HG03571 (cell line): Measurements from ENCODE around the gene TCF7L1.
"Not testable (repeated sequence)": the region's sequence is repeated elsewhere in the genome, so short reads cannot be mapped to it uniquely, and the experiment has no call there.

Experiments
- ATAC-seq: cut with Tn5 transposase; IDR thresholded peaks from one replicate; pipeline ENCODE4 v1.9.1; 2021; ENCODE audit not compliant: unreplicated experiment

TCF7L1 gene, protein sequence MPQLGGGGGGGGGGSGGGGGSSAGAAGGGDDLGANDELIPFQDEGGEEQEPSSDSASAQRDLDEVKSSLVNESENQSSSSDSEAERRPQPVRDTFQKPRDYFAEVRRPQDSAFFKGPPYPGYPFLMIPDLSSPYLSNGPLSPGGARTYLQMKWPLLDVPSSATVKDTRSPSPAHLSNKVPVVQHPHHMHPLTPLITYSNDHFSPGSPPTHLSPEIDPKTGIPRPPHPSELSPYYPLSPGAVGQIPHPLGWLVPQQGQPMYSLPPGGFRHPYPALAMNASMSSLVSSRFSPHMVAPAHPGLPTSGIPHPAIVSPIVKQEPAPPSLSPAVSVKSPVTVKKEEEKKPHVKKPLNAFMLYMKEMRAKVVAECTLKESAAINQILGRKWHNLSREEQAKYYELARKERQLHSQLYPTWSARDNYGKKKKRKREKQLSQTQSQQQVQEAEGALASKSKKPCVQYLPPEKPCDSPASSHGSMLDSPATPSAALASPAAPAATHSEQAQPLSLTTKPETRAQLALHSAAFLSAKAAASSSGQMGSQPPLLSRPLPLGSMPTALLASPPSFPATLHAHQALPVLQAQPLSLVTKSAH

DNA sequence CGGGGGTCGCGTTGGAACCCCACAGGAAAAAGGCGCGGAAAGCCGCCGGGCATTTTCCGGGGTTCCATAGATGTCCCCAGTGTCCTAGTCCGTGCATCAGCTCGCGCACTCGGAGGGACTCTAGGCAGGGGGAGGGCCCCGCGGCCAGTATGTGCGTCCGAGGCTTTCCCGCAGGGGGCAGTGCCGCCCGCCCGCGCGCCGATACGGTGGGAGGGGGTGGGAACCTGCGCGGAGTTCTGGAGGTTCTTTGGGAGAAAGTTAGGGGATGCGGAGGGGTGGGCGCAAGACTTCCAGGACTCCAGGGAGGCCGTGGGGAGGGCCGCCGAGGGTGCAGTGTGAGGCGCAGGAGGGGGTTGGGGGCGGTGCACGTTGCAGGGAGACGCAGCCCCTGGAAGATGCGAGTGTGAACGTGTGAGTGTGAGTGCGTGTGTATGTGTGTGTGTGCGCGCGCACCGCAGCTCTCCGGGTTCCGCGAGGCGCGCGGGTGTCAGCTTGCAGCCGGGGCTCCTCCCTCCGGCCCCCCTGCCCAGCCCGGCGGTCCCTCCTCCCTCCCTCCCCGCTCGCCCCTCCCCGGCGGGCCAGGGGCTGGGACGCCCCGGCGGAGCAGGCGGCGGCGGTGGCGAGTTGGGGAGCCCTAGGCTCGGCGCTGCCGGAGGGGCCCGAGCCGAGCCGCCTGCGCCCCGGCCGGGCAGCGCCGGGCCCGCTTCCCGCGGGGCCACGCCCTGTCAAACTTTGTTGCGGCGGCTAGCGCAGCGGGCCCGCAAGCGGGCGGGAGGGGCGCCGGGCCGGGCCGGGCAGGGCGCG is at the start of gene TCF7L1:
Gene TCF7L1, plus strand, starts transcription at position 559 of the 804 bp plus-strand sequence. CDS start 293 bp downstream, outside the sequence.
- ATAC-seq = no peak

DNA sequence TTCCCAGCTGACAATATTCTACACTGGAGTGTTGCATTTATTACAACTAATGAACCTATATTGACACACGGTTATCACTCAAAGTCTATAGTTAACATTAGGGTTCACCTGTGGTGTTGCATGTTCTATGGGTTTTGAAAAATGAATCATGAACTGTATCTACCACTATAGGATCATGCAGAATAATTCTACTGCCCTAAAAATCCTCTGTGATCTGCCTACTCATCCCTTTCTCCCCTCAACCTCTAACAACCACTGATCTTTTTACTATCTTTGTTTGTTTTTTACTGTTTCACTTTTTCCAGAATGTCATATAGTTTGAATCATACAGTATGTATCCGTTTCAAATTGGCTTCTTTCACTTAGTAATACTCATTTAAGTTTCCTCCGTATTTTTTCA is 47.6 kb upstream of the TCF7L1 start:
- ATAC-seq = no peak

DNA sequence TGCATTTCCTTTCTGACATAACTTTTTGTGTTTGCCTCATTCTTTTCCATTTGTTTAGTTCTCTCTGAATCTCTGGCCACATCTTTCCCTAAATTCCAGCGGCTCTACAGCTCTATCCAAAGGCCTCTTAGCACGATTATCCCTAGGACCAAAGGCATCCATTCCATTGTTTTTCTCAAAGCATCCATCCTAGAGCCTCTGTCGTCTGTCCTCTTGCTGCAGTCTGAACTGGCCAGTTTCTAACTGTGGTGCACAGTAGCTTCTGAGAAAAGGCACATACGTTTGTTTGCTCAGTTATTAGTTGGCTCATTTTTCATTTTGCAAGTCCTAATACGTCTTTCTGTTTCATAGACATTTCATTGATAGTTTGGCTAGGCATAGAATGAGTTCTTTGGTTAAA is 45.7 kb upstream of the TCF7L1 start:
- no peak for ATAC-seq

DNA sequence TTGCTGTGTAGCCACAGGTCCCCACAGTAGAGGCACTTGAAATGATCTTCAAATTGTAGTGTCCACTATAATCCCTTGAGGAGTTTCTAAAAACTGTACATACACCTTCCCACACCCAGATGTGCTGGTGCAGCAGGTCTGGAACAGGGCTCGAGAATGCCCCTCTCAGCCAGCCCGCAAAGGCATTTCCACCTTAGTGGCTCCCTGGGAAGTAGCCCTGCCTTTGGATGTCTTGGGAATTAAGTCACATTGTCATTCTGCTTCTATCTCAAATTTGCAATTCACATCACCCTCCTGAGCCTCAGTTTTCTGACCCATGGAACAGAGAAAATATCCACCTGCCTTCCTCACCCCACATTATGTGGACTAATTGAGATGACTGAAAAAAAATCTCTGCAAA is 44.3 kb upstream of the TCF7L1 start:
- no peak for ATAC-seq

DNA sequence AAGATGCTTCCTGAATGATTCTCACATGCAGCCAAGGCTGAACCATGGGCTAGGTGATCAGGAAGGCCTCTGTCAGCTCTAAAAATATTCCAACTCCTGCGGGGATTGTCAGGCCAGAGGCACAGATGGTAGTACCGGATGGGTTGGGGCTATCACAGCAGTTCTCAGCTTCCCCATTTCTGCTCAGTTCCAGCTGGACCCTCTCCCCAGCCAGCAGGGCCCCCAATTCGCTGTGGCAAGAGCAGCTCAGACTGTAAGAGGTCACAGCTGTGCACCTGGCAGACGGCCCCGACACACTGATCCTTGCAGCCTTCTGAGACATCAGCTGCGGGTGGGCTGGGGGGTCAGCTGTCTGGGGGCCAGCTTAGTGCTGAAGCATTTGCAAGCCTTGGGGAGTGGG is 43.6 kb upstream of the TCF7L1 start:
- no peak for ATAC-seq

DNA sequence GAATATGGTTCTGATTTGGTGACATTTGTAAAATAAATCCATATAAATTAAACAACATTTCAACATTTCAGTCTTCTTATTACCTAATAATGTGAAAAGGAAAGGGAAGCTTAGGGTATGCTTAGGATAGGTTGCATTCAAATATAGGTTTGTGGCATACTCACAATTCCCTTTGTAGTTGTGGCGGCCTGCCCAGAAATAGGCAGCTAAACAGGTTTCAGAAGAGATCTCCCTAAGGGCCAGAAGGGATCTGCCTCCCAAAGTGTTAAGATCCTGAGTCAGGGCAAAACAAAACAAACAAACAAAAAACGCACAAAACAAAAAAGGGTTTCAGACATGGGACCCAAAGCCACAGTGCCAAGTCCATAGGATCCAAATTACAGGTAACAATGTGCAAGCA is 41.4 kb upstream of the TCF7L1 start:
- no peak for ATAC-seq

DNA sequence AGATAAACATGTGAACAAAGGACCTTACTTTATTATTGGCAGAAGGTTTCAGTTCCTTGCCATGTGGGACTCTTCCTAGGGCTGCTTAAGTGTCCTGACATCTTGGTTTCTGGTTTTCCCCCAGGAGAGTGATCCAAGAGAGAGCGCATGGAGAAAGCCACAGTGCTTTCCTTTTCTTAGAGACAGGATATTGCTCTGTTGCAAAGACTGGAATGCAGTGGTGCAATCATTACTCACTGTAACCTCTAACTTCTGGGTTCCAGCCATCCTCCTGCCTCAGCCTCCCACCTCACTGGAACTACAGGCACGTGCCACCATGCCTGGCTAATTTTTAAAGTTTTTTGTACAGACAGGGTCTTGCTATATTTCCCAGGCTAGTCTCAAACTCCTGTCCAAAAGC is 38.1 kb upstream of the TCF7L1 start:
- no peak for ATAC-seq

DNA sequence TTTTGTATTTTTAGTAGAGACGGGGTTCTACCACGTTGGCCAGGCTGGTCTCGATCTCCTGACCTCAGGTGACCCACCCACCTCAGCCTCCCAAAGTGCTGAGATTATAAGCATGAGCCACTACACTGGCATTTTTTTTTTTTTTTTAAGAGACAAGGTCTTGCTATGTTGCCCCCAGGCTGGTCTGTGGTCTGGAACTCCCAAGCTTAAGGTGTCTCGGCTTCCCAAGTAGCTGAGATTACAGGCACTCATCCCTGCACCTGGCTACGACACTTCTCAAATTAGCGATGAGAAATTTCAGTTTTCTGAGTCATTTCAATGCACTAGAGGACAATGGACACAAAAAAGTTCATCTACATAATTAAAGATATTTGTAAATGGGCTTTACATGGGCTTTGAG is 36.6 kb upstream of the TCF7L1 start:
- ATAC-seq = no peak

DNA sequence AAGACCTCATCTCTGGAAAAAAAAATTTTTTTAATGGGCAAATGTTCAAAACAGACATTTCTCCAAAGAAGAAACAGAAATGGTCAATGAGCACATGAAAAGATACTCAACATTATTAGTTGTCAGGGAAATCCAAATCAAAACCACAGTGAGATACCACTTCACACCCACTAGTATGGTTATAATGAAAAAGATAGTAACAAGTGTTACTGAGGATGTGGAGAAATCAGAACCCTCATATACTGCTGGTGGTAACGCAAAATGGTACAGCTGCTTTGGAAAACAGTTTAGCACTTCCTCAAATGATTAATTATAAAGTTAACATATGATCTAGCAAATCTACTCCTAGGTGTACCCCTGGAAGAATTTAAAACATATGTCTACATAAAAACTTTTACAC is 29.0 kb upstream of the TCF7L1 start:
- no peak for ATAC-seq

DNA sequence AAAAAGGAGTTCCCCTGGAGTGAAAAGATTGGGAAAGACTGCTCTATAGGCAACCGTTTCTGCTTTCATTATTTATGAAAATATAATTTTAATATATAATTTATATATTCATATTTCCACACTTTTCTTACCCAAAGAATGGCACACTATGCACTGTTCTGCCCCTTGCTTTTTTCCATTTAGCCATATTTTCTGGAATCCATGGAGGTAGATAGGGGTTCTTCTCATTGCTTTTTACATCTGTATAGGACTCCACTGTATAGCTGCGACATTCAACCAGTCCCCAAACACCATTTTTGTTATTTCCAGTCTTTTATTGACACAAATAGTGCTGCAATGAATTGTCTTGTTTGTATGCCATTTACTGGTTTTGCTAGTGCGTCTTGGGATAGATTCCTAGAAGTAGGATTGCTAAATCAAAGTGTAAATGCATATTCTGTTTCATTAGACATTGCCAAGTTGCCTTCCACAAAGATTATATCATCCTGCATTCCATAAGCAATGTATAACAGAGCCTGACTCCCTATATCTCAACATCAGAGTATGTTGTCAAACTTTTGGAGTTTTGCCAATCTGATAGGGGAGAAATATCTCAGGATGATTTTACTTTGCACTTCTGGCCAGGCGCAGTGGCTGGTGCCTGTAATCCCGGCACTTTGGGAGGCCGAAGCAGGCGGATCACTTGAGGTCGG is 26.6 kb upstream of the TCF7L1 start:
- no peak for ATAC-seq

DNA sequence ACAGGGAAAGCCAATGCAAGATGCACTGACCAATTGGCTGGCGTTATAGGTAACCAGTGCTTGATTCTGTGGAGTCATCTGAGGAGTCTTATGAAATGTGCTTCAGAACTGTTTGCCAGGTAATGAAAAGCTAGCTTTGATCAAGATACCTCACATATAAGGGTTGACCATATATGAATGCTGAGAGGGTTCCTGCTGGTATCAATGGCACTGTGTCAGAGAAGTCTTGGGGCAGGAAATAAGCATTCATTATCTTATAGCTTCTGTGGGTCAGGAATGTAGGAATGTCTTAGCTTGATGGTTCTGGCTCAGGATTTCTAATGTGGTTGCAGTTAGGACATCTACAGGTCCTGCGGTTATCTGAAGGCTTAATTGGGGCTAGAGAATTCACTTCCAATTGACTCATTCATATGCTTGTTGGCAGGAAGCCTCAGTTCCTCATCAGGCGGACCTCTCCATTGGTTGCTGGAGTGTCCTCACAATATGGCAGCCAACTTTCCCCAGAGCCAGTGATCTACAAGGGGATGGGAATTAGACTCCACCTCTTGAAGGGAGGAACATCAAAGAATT is 22.1 kb upstream of the TCF7L1 start:
- no peak for ATAC-seq

DNA sequence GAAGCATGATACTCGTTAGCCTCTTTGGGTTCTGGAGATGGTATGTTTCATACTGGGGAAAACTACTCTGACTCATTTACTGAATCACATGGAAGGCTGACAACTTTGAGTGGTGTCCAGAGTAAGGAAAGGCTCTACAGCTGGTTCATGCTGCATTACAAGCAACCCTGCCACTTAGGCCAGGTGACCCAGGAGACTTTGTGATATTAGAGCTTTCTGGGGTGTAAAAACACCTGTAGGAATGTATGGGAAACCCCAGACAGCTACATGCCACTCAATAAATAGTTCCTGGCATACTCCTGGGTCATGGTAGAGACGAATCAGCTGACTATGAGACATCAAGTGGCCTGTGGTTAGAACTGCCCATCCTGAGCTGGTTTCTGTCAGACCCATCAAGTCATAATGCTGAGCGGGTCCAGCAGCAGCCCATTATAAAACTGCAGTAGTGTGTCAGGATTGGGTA is 21.3 kb upstream of the TCF7L1 start:
- ATAC-seq = no peak

DNA sequence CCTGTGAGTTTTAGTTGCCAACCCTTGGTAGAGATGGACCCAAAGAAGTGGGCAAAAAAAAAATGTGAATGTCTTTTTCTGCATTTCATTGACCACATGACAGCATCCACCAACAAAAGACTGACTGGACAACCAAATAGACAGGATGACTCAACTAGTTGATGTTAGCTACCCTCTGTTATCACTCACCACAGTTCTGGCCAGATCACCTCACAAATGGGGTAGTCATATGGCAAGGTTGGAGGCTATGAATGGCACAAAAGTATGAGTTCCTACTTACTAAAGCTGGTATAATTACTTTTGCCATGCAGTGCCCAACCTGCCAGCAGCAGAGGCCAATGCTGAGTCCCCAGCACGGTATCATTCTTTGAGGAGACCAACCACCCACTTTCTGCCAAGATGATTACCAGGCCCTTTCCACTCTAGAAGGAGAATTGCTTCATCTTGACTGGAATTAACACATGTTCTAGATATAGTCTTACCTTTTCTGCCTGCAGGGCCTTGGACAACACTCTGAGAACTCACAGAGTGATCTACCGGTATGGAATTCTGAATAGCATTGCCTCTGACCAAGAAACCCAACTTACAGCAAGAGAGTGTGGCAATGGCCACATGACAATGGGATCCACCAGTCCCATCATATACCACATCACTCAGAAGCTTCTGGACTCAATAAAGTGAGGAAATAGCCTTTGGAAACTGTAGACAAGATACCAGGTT is 20.1 kb upstream of the TCF7L1 start:
- no peak for ATAC-seq

DNA sequence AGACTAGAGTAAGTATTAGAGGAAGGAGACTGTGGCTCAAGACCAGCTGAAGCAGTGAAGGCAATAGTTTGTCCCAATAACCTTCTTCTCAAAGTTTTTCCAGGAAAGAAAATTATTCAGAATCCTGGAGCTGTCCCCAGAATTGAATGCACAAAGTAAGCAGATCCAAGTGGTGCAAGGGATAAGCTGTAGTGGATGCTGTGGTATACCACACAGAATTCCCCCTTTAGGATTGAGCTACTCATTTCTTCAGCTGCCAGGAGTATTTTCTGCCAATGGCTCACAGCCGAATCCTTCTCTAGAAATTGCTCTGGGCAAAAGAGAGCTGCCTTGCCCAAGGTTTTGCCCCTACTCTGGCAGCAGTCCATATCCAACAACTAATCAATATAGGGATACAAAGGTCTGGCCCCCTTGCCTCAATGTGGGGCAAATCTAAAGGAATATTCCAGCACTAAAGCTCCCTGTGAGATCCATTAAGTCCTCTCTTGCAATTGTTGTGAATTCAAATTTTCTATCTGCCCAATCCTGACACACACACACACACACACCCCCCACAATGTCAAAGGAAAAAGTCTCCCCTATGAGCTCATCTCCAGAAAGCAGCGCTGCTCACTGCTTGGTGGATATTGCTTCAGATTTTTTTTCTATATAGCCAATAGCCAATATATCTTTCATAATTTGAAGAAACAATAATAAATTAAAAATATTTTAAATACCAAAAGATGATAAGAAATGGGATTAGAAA is 18.4 kb upstream of the TCF7L1 start:
- no peak for ATAC-seq

DNA sequence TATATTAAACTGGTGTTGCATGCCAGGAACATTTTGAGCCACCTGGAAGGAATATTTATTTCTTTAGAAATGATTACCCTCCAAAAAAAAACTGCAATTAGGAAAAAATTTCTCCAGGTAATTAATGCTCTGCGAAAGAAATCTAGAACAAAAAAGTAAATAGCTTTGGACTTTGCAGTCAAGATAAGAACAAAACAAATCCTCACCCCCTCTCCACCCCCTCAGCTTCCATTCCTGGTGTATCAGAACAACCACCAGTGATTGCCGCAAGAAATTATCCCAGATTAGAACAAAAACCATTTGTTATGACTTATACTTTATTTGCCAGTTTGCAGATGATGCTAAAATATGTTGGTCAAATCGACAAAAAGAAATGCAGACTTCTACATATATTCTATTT is 17.0 kb upstream of the TCF7L1 start:
- no peak for ATAC-seq

DNA sequence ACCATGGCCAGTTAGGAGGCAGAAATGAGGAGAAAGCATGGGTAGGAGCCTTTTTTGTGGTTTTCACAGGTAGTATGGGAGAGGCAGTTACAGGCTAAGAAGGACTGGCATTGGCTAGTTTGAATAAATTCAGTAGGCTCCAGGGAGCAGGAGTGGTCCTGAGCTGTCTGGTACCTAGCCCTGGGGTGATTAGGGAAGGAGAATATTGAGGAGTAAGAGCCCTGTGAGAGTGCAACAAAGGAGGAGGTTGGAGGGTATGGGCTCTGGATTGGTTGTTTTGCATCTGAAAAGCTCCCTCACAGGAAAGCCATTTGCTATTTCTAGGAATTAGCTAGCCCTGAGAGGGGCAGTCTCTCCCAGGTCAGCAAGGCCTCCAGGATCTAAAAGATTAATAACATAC is 13.3 kb upstream of the TCF7L1 start:
- ATAC-seq = no peak

DNA sequence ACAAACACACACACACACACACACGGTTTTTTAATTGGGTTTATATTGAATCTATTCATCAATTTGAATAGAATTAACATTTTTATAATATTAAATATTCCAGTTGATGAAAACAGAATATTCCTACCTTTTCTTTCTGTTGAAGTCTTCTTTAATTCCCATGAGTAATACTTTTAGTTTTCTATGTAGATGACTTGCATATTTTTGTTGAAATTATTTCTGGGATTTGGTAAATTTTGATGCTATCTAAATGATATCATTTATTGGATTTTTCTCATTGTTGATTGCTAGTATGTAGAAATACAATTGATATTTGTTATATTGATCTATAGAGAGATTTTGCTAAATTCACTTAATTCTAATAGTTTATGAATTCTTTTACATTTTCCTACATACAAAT is 12.8 kb upstream of the TCF7L1 start:
- ATAC-seq = no peak

DNA sequence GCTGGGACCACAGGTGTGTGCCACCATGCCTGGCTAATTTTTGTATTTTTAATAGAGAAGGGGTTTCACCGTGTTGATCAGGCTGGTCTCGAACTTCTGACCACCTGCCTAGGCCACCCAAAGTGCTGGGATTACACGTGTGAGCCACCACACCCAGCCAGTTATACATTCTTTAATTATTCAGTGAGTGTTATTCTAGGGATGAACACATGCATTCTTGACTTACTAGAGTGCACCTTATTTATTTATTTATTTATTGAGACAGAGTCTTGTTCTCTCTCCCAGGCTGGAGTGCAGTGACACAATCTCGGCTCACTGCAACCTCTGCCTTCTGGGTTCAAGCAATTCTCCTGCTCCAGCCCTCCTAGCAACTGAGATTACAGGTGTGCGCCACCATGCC is 6.7 kb upstream of the TCF7L1 start:
- ATAC-seq = not testable (repeated sequence)

DNA sequence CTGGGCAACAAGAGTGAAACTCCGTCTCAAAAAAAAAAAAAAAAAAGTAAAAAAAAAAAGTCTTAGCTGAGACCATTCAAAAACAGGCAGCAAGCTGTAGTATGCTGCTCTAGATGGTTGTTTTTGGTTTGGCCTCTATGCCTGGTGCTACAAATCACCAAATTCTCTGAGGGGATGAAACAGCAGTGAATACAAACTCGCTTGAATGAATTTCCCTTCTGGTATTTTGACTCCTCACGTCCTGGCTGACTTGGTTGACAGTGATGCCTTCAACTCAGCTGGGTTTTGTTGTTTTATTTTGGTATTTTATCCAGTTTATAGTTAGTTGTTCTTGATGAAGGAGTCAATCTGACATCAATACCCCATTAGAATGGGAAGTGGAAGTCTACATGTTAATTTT is 3.3 kb upstream of the TCF7L1 start:
- no peak for ATAC-seq

DNA sequence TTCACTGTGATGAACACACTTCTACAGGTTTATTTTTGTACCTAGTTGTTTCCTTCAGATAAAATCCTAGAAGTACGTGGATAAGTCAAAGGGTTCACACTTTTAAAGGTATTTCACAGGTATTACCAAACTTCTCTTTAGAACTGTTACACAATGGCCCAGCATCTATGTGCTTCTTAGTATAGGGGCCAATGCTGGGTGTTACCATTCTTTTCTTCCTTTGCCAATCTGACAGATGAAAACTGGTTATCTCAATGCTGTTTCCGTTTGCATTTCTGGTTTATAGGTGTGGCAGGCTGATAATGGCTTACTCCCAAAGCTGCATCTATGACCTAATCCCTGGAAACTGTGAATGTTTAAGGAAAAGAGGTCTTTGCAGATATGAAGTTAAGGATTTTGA is 2.8 kb upstream of the TCF7L1 start:
- no peak for ATAC-seq
